Measurements from ENCODE around the gene FERMT1.

DNA sequence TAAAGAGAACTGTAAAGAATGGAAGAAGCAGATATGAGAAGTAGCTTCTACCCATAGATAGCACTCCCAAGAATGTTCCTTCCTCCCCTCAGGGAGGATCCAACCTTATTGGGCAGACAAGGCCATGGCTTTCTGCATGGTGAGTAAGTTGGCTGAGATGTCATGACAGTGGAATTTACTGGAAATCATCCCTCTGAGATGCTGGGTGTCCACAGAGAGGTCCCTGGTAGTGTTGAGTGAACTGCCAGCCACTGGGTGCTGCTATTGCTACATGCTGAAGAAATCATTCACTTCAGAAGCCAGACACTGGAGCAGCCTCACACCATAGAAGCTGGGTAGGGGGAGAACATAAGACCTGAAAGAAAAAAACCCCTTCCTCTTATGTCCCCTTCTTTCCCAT lies 46.4 kb upstream of the FERMT1 start:
- TF ChIP-seq RAD21 (IDR thresholded peaks at IDR 0.05; ENCODE audit: low read length) (peak; percentile 20; the same call in 1 of the 2 replicates), RCOR1 (IDR thresholded peaks at IDR 0.05; ENCODE audit: insufficient replicate concordance, low read length) (no peak), MAZ (IDR thresholded peaks at IDR 0.05; ENCODE audit: borderline replicate concordance, low read depth, low read length) (no peak), CEBPB (IDR thresholded peaks at IDR 0.05; ENCODE audit: low read depth, low read length) (no peak), POLR2A (IDR thresholded peaks at IDR 0.05; ENCODE audit: low read depth, low read length) (no peak), FOS (IDR thresholded peaks at IDR 0.05; ENCODE audit: low read depth, low read length) (no peak), MAFK (IDR thresholded peaks at IDR 0.05; ENCODE audit: low read depth, low read length) (no peak), NFE2L2 (IDR thresholded peaks at IDR 0.05; ENCODE audit: low read depth, low read length) (no peak), SMC3 (IDR thresholded peaks at IDR 0.05; ENCODE audit: low read depth, low read length) (no peak)
- TF ChIP-seq, protein P1, sequence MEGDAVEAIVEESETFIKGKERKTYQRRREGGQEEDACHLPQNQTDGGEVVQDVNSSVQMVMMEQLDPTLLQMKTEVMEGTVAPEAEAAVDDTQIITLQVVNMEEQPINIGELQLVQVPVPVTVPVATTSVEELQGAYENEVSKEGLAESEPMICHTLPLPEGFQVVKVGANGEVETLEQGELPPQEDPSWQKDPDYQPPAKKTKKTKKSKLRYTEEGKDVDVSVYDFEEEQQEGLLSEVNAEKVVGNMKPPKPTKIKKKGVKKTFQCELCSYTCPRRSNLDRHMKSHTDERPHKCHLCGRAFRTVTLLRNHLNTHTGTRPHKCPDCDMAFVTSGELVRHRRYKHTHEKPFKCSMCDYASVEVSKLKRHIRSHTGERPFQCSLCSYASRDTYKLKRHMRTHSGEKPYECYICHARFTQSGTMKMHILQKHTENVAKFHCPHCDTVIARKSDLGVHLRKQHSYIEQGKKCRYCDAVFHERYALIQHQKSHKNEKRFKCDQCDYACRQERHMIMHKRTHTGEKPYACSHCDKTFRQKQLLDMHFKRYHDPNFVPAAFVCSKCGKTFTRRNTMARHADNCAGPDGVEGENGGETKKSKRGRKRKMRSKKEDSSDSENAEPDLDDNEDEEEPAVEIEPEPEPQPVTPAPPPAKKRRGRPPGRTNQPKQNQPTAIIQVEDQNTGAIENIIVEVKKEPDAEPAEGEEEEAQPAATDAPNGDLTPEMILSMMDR (conservative IDR thresholded peaks at IDR 0.05; ENCODE audit: low read depth, low read length) = 0 out of 2 replicates have a peak, but pooled peaks have one; percentile 14
- TF ChIP-seq, protein P2, sequence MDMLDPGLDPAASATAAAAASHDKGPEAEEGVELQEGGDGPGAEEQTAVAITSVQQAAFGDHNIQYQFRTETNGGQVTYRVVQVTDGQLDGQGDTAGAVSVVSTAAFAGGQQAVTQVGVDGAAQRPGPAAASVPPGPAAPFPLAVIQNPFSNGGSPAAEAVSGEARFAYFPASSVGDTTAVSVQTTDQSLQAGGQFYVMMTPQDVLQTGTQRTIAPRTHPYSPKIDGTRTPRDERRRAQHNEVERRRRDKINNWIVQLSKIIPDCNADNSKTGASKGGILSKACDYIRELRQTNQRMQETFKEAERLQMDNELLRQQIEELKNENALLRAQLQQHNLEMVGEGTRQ (IDR thresholded peaks at IDR 0.05; ENCODE audit: low read depth, low read length) = no peak
